ENCODE data around the gene DOP1A. TPM values are rescaled to one million over a fixed set of nuclear protein-coding genes. Genes with fewer than 3 reads are reported as not detected.

The DOP1A gene
- total RNA-seq, 1 experiment from 2014 or later = 5.5 TPM

DNA sequence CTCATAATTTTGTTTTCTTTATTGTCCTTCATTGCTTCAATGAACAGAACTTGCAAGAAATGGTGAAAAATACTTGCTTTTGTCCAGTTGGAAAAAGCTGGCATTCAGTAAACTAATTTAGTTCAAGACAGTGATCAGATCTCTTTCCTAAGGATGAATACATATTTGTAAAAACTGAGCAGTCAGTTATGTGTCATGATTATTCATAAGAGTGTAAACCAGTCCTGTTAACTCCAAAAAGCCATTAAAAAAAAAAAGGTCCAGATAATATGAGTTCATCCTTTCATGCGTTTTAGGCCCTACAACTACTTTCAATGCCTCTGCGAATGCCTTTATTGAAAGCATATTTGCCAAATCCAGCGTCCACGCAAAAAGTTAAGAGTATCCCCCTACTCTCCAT lies 125.0 kb downstream of the DOP1A start:
- TF ChIP-seq EZH2phosphoT487 (IDR thresholded peaks at IDR 0.05; ENCODE audit: borderline replicate concordance, low read length) (no peak), EZH2 (IDR thresholded peaks at IDR 0.05; ENCODE audit: low read length, unreplicated experiment) (no peak), CTCF (conservative IDR thresholded peaks at IDR 0.05; ENCODE audit: low read depth, low read length) (no peak)
- Histone ChIP-seq H3K9ac (ENCODE audit: low read length) (peak overlapping the region; percentile 81), H3F3A (ENCODE audit: low read length, unreplicated experiment) (no peaks in the 10 kb centered on the region), H3K9me2 (replicated peaks; ENCODE audit: low read length) (no peaks in the 10 kb centered on the region), H3K9me3 (ENCODE audit: low read length) (no peaks in the 10 kb centered on the region), H3K27me3 (ENCODE audit: low read length) (no peaks in the 10 kb centered on the region), H4K20me1 (ENCODE audit: low read length) (no peaks in the 10 kb centered on the region), H3K4me1 (ENCODE audit: insufficient read depth, low read length) (peaks cover 18% of the 10 kb centered on the region), H3K79me2 (ENCODE audit: low read length) (peaks cover 45% of the 10 kb centered on the region), H3K4me3 (ENCODE audit: low read length) (peak overlapping the region; percentile 86), H2AFZ (ENCODE audit: low read length) (peak overlapping the region; percentile 77), H3K27ac (ENCODE audit: low read length) (peak overlapping the region; percentile 42), H3K4me2 (ENCODE audit: low read length) (peak overlapping the region; percentile 99), H3K36me3 (ENCODE audit: low read depth, low read length) (no peaks in the 10 kb centered on the region)
- ChIA-PET POLR2A (ENCODE audit: unreplicated experiment) (no interaction called here), CTCF (interaction anchor here (0.9 kb wide), 1 partner anchor 125 kb away, joined by 3 read pairs; the partner anchor contains the start of gene DOP1A)
- peak; percentile 16 for ATAC-seq
- no TSS peak for BruUV-seq (replicated peaks)
- intact Hi-C loops (cut with micrococcal nuclease) = loop anchor here (1.0 to 10.0 kb wide), 3 partner anchors 9 to 948 kb away; partner anchors contain the start of genes DOP1A, IBTK and UBE3D
- DNase-seq = peak; percentile 51

- ChIA-PET POLR2A (ENCODE audit: unreplicated experiment) (no interaction called here), CTCF (no interaction called here)
- Histone ChIP-seq H3K27ac (ENCODE audit: low read length) (peak within 1 kb of the TSS; percentile 42), H3K4me3 (ENCODE audit: low read length) (peak within 1 kb of the TSS; percentile 86), H2AFZ (ENCODE audit: low read length) (peak within 1 kb of the TSS; percentile 77), H3K9me3 (ENCODE audit: low read length) (no peaks in the 10 kb centered on the region), H3K9ac (ENCODE audit: low read length) (peak within 1 kb of the TSS; percentile 81), H3K79me2 (ENCODE audit: low read length) (peaks cover 45% of the 10 kb centered on the region), H4K20me1 (ENCODE audit: low read length) (no peaks in the 10 kb centered on the region), H3K4me1 (ENCODE audit: insufficient read depth, low read length) (peaks cover 18% of the 10 kb centered on the region), H3K9me2 (replicated peaks; ENCODE audit: low read length) (no peaks in the 10 kb centered on the region), H3K27me3 (ENCODE audit: low read length) (no peaks in the 10 kb centered on the region), H3K36me3 (ENCODE audit: low read depth, low read length) (no peaks in the 10 kb centered on the region), H3F3A (ENCODE audit: low read length, unreplicated experiment) (no peaks in the 10 kb centered on the region), H3K4me2 (ENCODE audit: low read length) (peak within 1 kb of the TSS; percentile 99)
- intact Hi-C loops (cut with micrococcal nuclease) = loop anchor here (1.0 to 10.0 kb wide), 3 partner anchors 10 to 948 kb away; partner anchors contain the start of genes DOP1A, IBTK and UBE3D
- DNase-seq (peak; percentile 80), ATAC-seq (peak; percentile 83)
- no peak for TF ChIP-seq EZH2 (IDR thresholded peaks at IDR 0.05; ENCODE audit: low read length, unreplicated experiment)
- no peak for TF ChIP-seq CTCF (conservative IDR thresholded peaks at IDR 0.05; ENCODE audit: low read depth, low read length)
- TF ChIP-seq EZH2phosphoT487 (IDR thresholded peaks at IDR 0.05; ENCODE audit: borderline replicate concordance, low read length) = no peak
- BruUV-seq (replicated peaks) = no TSS peak
Measured at GRCh38 chr6:83192871-83193746, 125.6 kb downstream of the DOP1A start, which contains the start of the genes PGM3 and RWDD2A. Gene PGM3 (minus strand): TSS chr6:83193265. CDS start chr6:83191012, 2,253 bp downstream. Gene RWDD2A (plus strand): TSS chr6:83193357. CDS start chr6:83194452, 1,095 bp downstream.

All from PC-3 (cell line).